Measurements from ENCODE around the gene EHF. TPM values are rescaled to one million over a fixed set of nuclear protein-coding genes. Genes with fewer than 3 reads are reported as not detected.

EHF gene
- total and polyA plus RNA-seq, 2 experiments from 2014 or later: 5.8 to 9.0 TPM

- 42% methylated on average over 7 of the region's 7 CpGs for WGBS (ENCODE audit: low lambda C conversion rate, missing lambda C conversion rate)
- Histone ChIP-seq H2AFZ (no peak overlapping the region), H3K4me2 (peak overlapping the region; percentile 7), H3K9me2 (replicated peaks; ENCODE audit: insufficient read depth) (no peaks in the 10 kb centered on the region), H3K27ac (peak overlapping the region; percentile 56), H3K4me1 (ENCODE audit: insufficient read depth) (peaks cover 45% of the 10 kb centered on the region), H4K20me1 (ENCODE audit: insufficient read depth, poor library complexity, severe bottlenecking) (no peaks in the 10 kb centered on the region), H3K4me3 (no peak overlapping the region), H3K36me3 (replicated peaks; ENCODE audit: insufficient read depth, low read depth) (no peaks in the 10 kb centered on the region), H3K9me3 (ENCODE audit: low read depth) (no peaks in the 10 kb centered on the region), H3K27me3 (no peaks in the 10 kb centered on the region), H3K79me2 (no peaks in the 10 kb centered on the region)
- DNase-seq (ENCODE audit: low spot score): peak; percentile 39
- TF ChIP-seq EZH2phosphoT487 (IDR thresholded peaks at IDR 0.05; ENCODE audit: low read depth, severe bottlenecking, unreplicated experiment) (peak; percentile 64), CTCF (IDR thresholded peaks at IDR 0.05; ENCODE audit: poor library complexity) (no peak), EZH2 (IDR thresholded peaks at IDR 0.05; ENCODE audit: borderline replicate concordance) (no peak)
Measured at GRCh38 chr11:34632105-34632791, 11.4 kb downstream of the EHF start.

GRCh38 chr11:34633640-34633989, 12.7 kb downstream of the EHF start:
- Histone ChIP-seq H3K27me3 (no peaks in the 10 kb centered on the region), H2AFZ (no peak overlapping the region), H3K4me1 (ENCODE audit: insufficient read depth) (peaks cover 50% of the 10 kb centered on the region), H3K9me3 (ENCODE audit: low read depth) (no peaks in the 10 kb centered on the region), H3K4me2 (peak overlapping the region; percentile 25), H3K36me3 (replicated peaks; ENCODE audit: insufficient read depth, low read depth) (no peaks in the 10 kb centered on the region), H4K20me1 (ENCODE audit: insufficient read depth, poor library complexity, severe bottlenecking) (no peaks in the 10 kb centered on the region), H3K4me3 (no peak overlapping the region), H3K79me2 (no peaks in the 10 kb centered on the region), H3K27ac (peak overlapping the region; percentile 24), H3K9me2 (replicated peaks; ENCODE audit: insufficient read depth) (no peaks in the 10 kb centered on the region)
- TF ChIP-seq EZH2phosphoT487 (IDR thresholded peaks at IDR 0.05; ENCODE audit: low read depth, severe bottlenecking, unreplicated experiment) (no peak), EZH2 (IDR thresholded peaks at IDR 0.05; ENCODE audit: borderline replicate concordance) (no peak)
- no peak for DNase-seq (ENCODE audit: low spot score)

- H3K27me3 ChIP-seq: no peaks in the 10 kb centered on the region
- no peaks in the 10 kb centered on the region for H3K36me3 ChIP-seq (replicated peaks; ENCODE audit: insufficient read depth, low read depth)
- H3K27ac ChIP-seq: peak overlapping the region; percentile 24
- peak overlapping the region; percentile 25 for H3K4me2 ChIP-seq
- no peaks in the 10 kb centered on the region for H4K20me1 ChIP-seq (ENCODE audit: insufficient read depth, poor library complexity, severe bottlenecking)
- H3K4me1 ChIP-seq (ENCODE audit: insufficient read depth): peaks cover 46% of the 10 kb centered on the region
- DNase-seq (ENCODE audit: low spot score): no peak
- no peaks in the 10 kb centered on the region for H3K9me3 ChIP-seq (ENCODE audit: low read depth)
- H2AFZ ChIP-seq: no peak overlapping the region
- no peak overlapping the region for H3K4me3 ChIP-seq
- no peaks in the 10 kb centered on the region for H3K9me2 ChIP-seq (replicated peaks; ENCODE audit: insufficient read depth)
- TF ChIP-seq CTCF (IDR thresholded peaks at IDR 0.05; ENCODE audit: poor library complexity): peak; percentile 3
- TF ChIP-seq EZH2phosphoT487 (IDR thresholded peaks at IDR 0.05; ENCODE audit: low read depth, severe bottlenecking, unreplicated experiment): no peak
- 66% methylated on average over 5 of the region's 5 CpGs for WGBS (ENCODE audit: low lambda C conversion rate, missing lambda C conversion rate)
- H3K79me2 ChIP-seq: no peaks in the 10 kb centered on the region
Measured at GRCh38 chr11:34633990-34634693, 13.2 kb downstream of the EHF start.

GRCh38 chr11:34634694-34635062, 13.8 kb downstream of the EHF start:
- no peak overlapping the region for H3K27ac ChIP-seq
- H3K79me2 ChIP-seq: no peaks in the 10 kb centered on the region
- H3K36me3 ChIP-seq (replicated peaks; ENCODE audit: insufficient read depth, low read depth): no peaks in the 10 kb centered on the region
- no peak overlapping the region for H3K4me3 ChIP-seq
- no peaks in the 10 kb centered on the region for H3K9me3 ChIP-seq (ENCODE audit: low read depth)
- H4K20me1 ChIP-seq (ENCODE audit: insufficient read depth, poor library complexity, severe bottlenecking): no peaks in the 10 kb centered on the region
- no peaks in the 10 kb centered on the region for H3K9me2 ChIP-seq (replicated peaks; ENCODE audit: insufficient read depth)
- H3K4me2 ChIP-seq: no peak overlapping the region
- DNase-seq (ENCODE audit: low spot score): no peak
- 93% methylated on average over 2 of the region's 2 CpGs for WGBS (ENCODE audit: low lambda C conversion rate, missing lambda C conversion rate)
- H2AFZ ChIP-seq: no peak overlapping the region
- TF ChIP-seq CTCF (IDR thresholded peaks at IDR 0.05; ENCODE audit: poor library complexity) (no peak), EZH2 (IDR thresholded peaks at IDR 0.05; ENCODE audit: borderline replicate concordance) (no peak), EZH2phosphoT487 (IDR thresholded peaks at IDR 0.05; ENCODE audit: low read depth, severe bottlenecking, unreplicated experiment) (no peak)
- no peaks in the 10 kb centered on the region for H3K27me3 ChIP-seq
- peaks cover 46% of the 10 kb centered on the region for H3K4me1 ChIP-seq (ENCODE audit: insufficient read depth)

All from hepatocyte (in vitro differentiated cells).